Esophagus squamous epithelium (tissue), 4 donors: Measurements from ENCODE around the gene DNAH14.

Source experiments
- POLR2A ChIP-seq, 4 donors: fragments of 450-650 bp; IDR thresholded peaks; one replicate each; pipeline ENCODE4 v1.6.1; 2017; ENCODE audit warnings: antibody characterized with exemption in 4 of 4, mild to moderate bottlenecking in 4 of 4, moderate library complexity in 3 of 4
- TF ChIP-seq, protein P1 (sequence below), 6 experiments: fragments of 450-650 bp in 4 of 6; fragments of 200-600 bp in 2 of 6; sonication (generic) in 2 of 6; IDR thresholded peaks; one replicate each; pipeline ENCODE4 v1.5.1; 2016 to 2019; ENCODE audit warnings: antibody characterized with exemption in 6 of 6, mild to moderate bottlenecking in 4 of 6, moderate library complexity in 4 of 6

DNA sequence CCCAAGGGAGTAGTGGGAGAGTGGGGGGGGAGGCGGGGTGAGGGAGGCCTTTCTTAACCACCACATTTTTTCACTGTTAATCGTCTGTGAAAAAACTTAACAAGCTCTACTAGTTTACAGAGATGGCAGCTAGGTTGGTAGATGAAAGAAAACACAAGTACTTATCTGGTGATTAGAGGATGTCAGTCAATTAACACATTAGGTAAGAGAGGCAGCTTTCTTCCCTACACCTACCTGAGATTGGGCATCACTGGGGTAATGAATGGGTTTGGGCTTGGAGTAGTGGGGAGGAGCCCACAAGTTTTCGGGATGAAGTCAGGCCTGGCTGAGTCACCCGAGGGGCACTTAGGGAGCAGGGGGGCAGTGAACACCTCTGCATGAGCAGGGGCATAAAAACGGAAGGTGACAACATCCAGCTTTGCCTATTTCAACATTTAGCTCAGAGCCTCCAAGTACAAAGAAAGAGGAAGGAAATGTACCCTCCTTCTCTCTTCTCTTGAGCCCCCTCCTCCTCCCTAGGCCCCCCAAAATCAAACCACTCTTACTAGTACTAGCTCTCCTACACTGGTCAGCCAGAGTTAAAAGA is 495.8 kb downstream of the DNAH14 start:
- TF ChIP-seq, protein P1, sequence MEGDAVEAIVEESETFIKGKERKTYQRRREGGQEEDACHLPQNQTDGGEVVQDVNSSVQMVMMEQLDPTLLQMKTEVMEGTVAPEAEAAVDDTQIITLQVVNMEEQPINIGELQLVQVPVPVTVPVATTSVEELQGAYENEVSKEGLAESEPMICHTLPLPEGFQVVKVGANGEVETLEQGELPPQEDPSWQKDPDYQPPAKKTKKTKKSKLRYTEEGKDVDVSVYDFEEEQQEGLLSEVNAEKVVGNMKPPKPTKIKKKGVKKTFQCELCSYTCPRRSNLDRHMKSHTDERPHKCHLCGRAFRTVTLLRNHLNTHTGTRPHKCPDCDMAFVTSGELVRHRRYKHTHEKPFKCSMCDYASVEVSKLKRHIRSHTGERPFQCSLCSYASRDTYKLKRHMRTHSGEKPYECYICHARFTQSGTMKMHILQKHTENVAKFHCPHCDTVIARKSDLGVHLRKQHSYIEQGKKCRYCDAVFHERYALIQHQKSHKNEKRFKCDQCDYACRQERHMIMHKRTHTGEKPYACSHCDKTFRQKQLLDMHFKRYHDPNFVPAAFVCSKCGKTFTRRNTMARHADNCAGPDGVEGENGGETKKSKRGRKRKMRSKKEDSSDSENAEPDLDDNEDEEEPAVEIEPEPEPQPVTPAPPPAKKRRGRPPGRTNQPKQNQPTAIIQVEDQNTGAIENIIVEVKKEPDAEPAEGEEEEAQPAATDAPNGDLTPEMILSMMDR (IDR thresholded peaks at IDR 0.05): no peak
- no peak for TF ChIP-seq POLR2A (IDR thresholded peaks at IDR 0.05)
